ENCODE results near the gene CMTM1. TPM values are rescaled to one million over a fixed set of nuclear protein-coding genes. Genes with fewer than 3 reads are reported as not detected.
A peak's percentile ranks its signal among the peaks of the same experiment; 100 is the strongest.
"Not testable (repeated sequence)": the region's sequence is repeated elsewhere in the genome, so short reads cannot be mapped to it uniquely, and the experiment has no call there.

CMTM1 gene
- total RNA-seq, 2 donors from 2014 or later, result 15.8 to 15.9 TPM

GRCh38 chr16:66585481-66586239, 19.4 kb downstream of the CMTM1 start:
- Mint-ChIP-seq H3K36me3 (ENCODE audit: low read depth) (no peaks in the 10 kb centered on the region), H3K4me1 (peaks cover 11% of the 10 kb centered on the region), H3K27me3 (peaks cover 2% of the 10 kb centered on the region)

GRCh38 chr16:66587881-66588600, 21.8 kb downstream of the CMTM1 start:
- no peaks in the 10 kb centered on the region for H3K36me3 Mint-ChIP-seq (ENCODE audit: low read depth)
- no peaks in the 10 kb centered on the region for H3K9me3 Mint-ChIP-seq
- H3K4me3 Mint-ChIP-seq, result no peak overlapping the region
- no peak for ATAC-seq (replicated peaks)
- H3K4me1 Mint-ChIP-seq, result peaks cover 12% of the 10 kb centered on the region
- H3K27ac Mint-ChIP-seq, result no peak overlapping the region
- no peaks in the 10 kb centered on the region for H3K27me3 Mint-ChIP-seq

More at GRCh38 chr16:66585481-66586239, 19.4 kb downstream of the CMTM1 start:
- Mint-ChIP-seq H3K9me3 (no peaks in the 10 kb centered on the region), H3K27ac (no peak overlapping the region), H3K4me3 (no peak overlapping the region)
- ATAC-seq (replicated peaks), result no peak

- Mint-ChIP-seq H3K36me3 (ENCODE audit: low read depth) (no peaks in the 10 kb centered on the region), H3K27me3 (no peaks in the 10 kb centered on the region), H3K9me3 (no peaks in the 10 kb centered on the region), H3K4me3 (peak overlapping the region; percentile 75), H3K4me1 (peaks cover 12% of the 10 kb centered on the region), H3K27ac (peak overlapping the region; percentile 34)
- ATAC-seq (replicated peaks), result peak; percentile 98
These were observed 22.9 kb downstream of the CMTM1 start for GRCh38 chr16:66588981-66589713.

GRCh38 chr16:66590322-66590721, 24.1 kb downstream of the CMTM1 start:
- peak overlapping the region; percentile 75 for H3K4me3 Mint-ChIP-seq
- H3K27me3 Mint-ChIP-seq, result no peaks in the 10 kb centered on the region
- H3K36me3 Mint-ChIP-seq (ENCODE audit: low read depth), result no peaks in the 10 kb centered on the region
- H3K4me1 Mint-ChIP-seq, result peaks cover 12% of the 10 kb centered on the region
- peak; percentile 48 for ATAC-seq (replicated peaks)
- peak overlapping the region; percentile 47 for H3K27ac Mint-ChIP-seq
- no peaks in the 10 kb centered on the region for H3K9me3 Mint-ChIP-seq

GRCh38 chr16:66591018-66591417, 24.8 kb downstream of the CMTM1 start:
- Mint-ChIP-seq H3K27ac (no peak overlapping the region), H3K4me3 (peak overlapping the region; percentile 75), H3K4me1 (peaks cover 12% of the 10 kb centered on the region), H3K9me3 (no peaks in the 10 kb centered on the region), H3K27me3 (no peaks in the 10 kb centered on the region), H3K36me3 (ENCODE audit: low read depth) (no peaks in the 10 kb centered on the region)
- ATAC-seq (replicated peaks), result no peak

- no peaks in the 10 kb centered on the region for H3K27me3 Mint-ChIP-seq
- H3K27ac Mint-ChIP-seq, result no peak overlapping the region
- peaks cover 13% of the 10 kb centered on the region for H3K4me1 Mint-ChIP-seq
- H3K36me3 Mint-ChIP-seq (ENCODE audit: low read depth), result no peaks in the 10 kb centered on the region
- ATAC-seq (replicated peaks), result no peak
- H3K9me3 Mint-ChIP-seq, result no peaks in the 10 kb centered on the region
- H3K4me3 Mint-ChIP-seq, result no peak overlapping the region
These were observed 26.0 kb downstream of the CMTM1 start for GRCh38 chr16:66592241-66592640.

- no peak overlapping the region for H3K4me3 Mint-ChIP-seq
- no peak overlapping the region for H3K27ac Mint-ChIP-seq
- peaks cover 17% of the 10 kb centered on the region for H3K4me1 Mint-ChIP-seq
These were observed 26.6 kb downstream of the CMTM1 start for GRCh38 chr16:66592814-66593213.

GRCh38 chr16:66594739-66595138, 28.5 kb downstream of the CMTM1 start:
- Mint-ChIP-seq H3K27me3 (no peaks in the 10 kb centered on the region), H3K4me1 (peaks cover 18% of the 10 kb centered on the region), H3K4me3 (no peak overlapping the region), H3K9me3 (no peaks in the 10 kb centered on the region), H3K27ac (no peak overlapping the region), H3K36me3 (ENCODE audit: low read depth) (no peaks in the 10 kb centered on the region)
- no peak for ATAC-seq (replicated peaks)

More at GRCh38 chr16:66592814-66593213, 26.6 kb downstream of the CMTM1 start:
- no peaks in the 10 kb centered on the region for H3K27me3 Mint-ChIP-seq
- ATAC-seq (replicated peaks), result no peak
- H3K36me3 Mint-ChIP-seq (ENCODE audit: low read depth), result no peaks in the 10 kb centered on the region
- no peaks in the 10 kb centered on the region for H3K9me3 Mint-ChIP-seq

- H3K36me3 Mint-ChIP-seq (ENCODE audit: low read depth); H3K4me3 Mint-ChIP-seq; H3K27ac Mint-ChIP-seq; ATAC-seq (replicated peaks); H3K27me3 Mint-ChIP-seq; H3K9me3 Mint-ChIP-seq: not testable (repeated sequence)
- H3K4me1 Mint-ChIP-seq, result peaks cover 19% of the 10 kb centered on the region
These were observed 30.3 kb downstream of the CMTM1 start for GRCh38 chr16:66596559-66596958.

GRCh38 chr16:66596986-66597848, 31.0 kb downstream of the CMTM1 start:
- peak overlapping the region; percentile 41 for H3K4me3 Mint-ChIP-seq
- H3K27me3 Mint-ChIP-seq, result no peaks in the 10 kb centered on the region
- peak; percentile 82 for ATAC-seq (replicated peaks)
- H3K27ac Mint-ChIP-seq, result peak overlapping the region; percentile 42
- peaks cover 19% of the 10 kb centered on the region for H3K4me1 Mint-ChIP-seq
- peaks cover 6% of the 10 kb centered on the region for H3K9me3 Mint-ChIP-seq
- no peaks in the 10 kb centered on the region for H3K36me3 Mint-ChIP-seq (ENCODE audit: low read depth)

GRCh38 chr16:66598111-66598510, 31.9 kb downstream of the CMTM1 start:
- peaks cover 25% of the 10 kb centered on the region for H3K4me1 Mint-ChIP-seq
- H3K4me3 Mint-ChIP-seq, result peak overlapping the region; percentile 27
- no peaks in the 10 kb centered on the region for H3K27me3 Mint-ChIP-seq
- H3K27ac Mint-ChIP-seq, result no peak overlapping the region
- H3K9me3 Mint-ChIP-seq, result peaks cover 6% of the 10 kb centered on the region
- ATAC-seq (replicated peaks), result peak; percentile 61
- H3K36me3 Mint-ChIP-seq (ENCODE audit: low read depth), result no peaks in the 10 kb centered on the region

GRCh38 chr16:66599726-66600125, 33.5 kb downstream of the CMTM1 start:
- peaks cover 6% of the 10 kb centered on the region for H3K9me3 Mint-ChIP-seq
- H3K27me3 Mint-ChIP-seq, result no peaks in the 10 kb centered on the region
- no peak overlapping the region for H3K4me3 Mint-ChIP-seq
- no peak overlapping the region for H3K27ac Mint-ChIP-seq
- peaks cover 8% of the 10 kb centered on the region for H3K36me3 Mint-ChIP-seq (ENCODE audit: low read depth)
- ATAC-seq (replicated peaks), result no peak
- peaks cover 33% of the 10 kb centered on the region for H3K4me1 Mint-ChIP-seq

- Mint-ChIP-seq H3K27me3 (no peaks in the 10 kb centered on the region), H3K4me3 (no peak overlapping the region), H3K9me3 (peaks cover 6% of the 10 kb centered on the region), H3K27ac (peak overlapping the region; percentile 7), H3K4me1 (peaks cover 33% of the 10 kb centered on the region), H3K36me3 (ENCODE audit: low read depth) (peaks cover 8% of the 10 kb centered on the region)
- no peak for ATAC-seq (replicated peaks)
These were observed 34.2 kb downstream of the CMTM1 start for GRCh38 chr16:66600477-66600876.

- ATAC-seq (replicated peaks), result no peak
- H3K4me1 Mint-ChIP-seq, result peaks cover 40% of the 10 kb centered on the region
- H3K27me3 Mint-ChIP-seq, result no peaks in the 10 kb centered on the region
- no peak overlapping the region for H3K27ac Mint-ChIP-seq
- H3K9me3 Mint-ChIP-seq, result peaks cover 6% of the 10 kb centered on the region
- no peak overlapping the region for H3K4me3 Mint-ChIP-seq
- peaks cover 8% of the 10 kb centered on the region for H3K36me3 Mint-ChIP-seq (ENCODE audit: low read depth)
These were observed 35.2 kb downstream of the CMTM1 start for GRCh38 chr16:66601471-66601870.

Data from activated T-helper 17 cell treated with anti-CD3 and anti-CD28 coated beads, Interleukin-2, amount 50 U/mL, for 72 hours (primary cell).